ENCODE measurements around the gene NTSR1. TPM values are rescaled to one million over a fixed set of nuclear protein-coding genes. Genes with fewer than 3 reads are reported as not detected.

Gene NTSR1
- total RNA-seq, 1 experiment from 2014 or later: 15.9 TPM

GRCh38 chr20:62797671-62798532 lies 89.3 kb downstream of the NTSR1 start:
- ChIA-PET POLR2A (ENCODE audit: low non-redundant PET) (no interaction called here), CTCF (no interaction called here)
- Histone ChIP-seq H3K27ac (ENCODE audit: low read depth, low read length, poor library complexity, severe bottlenecking) (peak overlapping the region; percentile 45), H3K4me1 (ENCODE audit: insufficient read depth, low read length, poor library complexity, severe bottlenecking) (peaks cover 21% of the 10 kb centered on the region), H3K9me3 (ENCODE audit: low read depth, low read length, poor library complexity, severe bottlenecking) (no peaks in the 10 kb centered on the region), H3K36me3 (ENCODE audit: insufficient read depth, low read length, poor library complexity, severe bottlenecking) (peaks cover 37% of the 10 kb centered on the region), H3K4me3 (ENCODE audit: low read depth, low read length, poor library complexity, severe bottlenecking) (peak overlapping the region; percentile 45), H3K27me3 (replicated peaks; ENCODE audit: insufficient read depth, low read depth, low read length, poor library complexity) (no peaks in the 10 kb centered on the region)
- BruUV-seq (replicated peaks): no TSS peak
- intact Hi-C loops (cut with micrococcal nuclease; ENCODE audit: unreplicated experiment): no loop called here
- no peak for TF ChIP-seq EZH2 (IDR thresholded peaks at IDR 0.05; ENCODE audit: borderline replicate concordance, low read depth, low read length, poor library complexity, severe bottlenecking)
- TF ChIP-seq CTCF (conservative IDR thresholded peaks at IDR 0.05; ENCODE audit: low read depth, low read length): no peak
- DNase-seq (ENCODE audit: low spot score): no peak

- Histone ChIP-seq H3K27me3 (replicated peaks; ENCODE audit: insufficient read depth, low read depth, low read length, poor library complexity) (no peaks in the 10 kb centered on the region), H3K9me3 (ENCODE audit: low read depth, low read length, poor library complexity, severe bottlenecking) (no peaks in the 10 kb centered on the region), H3K4me3 (ENCODE audit: low read depth, low read length, poor library complexity, severe bottlenecking) (no peak overlapping the region), H3K4me1 (ENCODE audit: insufficient read depth, low read length, poor library complexity, severe bottlenecking) (peaks cover 17% of the 10 kb centered on the region), H3K27ac (ENCODE audit: low read depth, low read length, poor library complexity, severe bottlenecking) (no peak overlapping the region), H3K36me3 (ENCODE audit: insufficient read depth, low read length, poor library complexity, severe bottlenecking) (peaks cover 37% of the 10 kb centered on the region)
- TF ChIP-seq CTCF (conservative IDR thresholded peaks at IDR 0.05; ENCODE audit: low read depth, low read length): no peak
- no peak for TF ChIP-seq EZH2 (IDR thresholded peaks at IDR 0.05; ENCODE audit: borderline replicate concordance, low read depth, low read length, poor library complexity, severe bottlenecking)
- POLR2A ChIA-PET (ENCODE audit: low non-redundant PET): no interaction called here
- no peak for DNase-seq (ENCODE audit: low spot score)
- no TSS peak for BruUV-seq (replicated peaks)
- CTCF ChIA-PET: no interaction called here
- intact Hi-C loops (cut with micrococcal nuclease; ENCODE audit: unreplicated experiment): no loop called here
Observed at GRCh38 chr20:62799036-62799435, 90.4 kb downstream of the NTSR1 start.

DNA sequence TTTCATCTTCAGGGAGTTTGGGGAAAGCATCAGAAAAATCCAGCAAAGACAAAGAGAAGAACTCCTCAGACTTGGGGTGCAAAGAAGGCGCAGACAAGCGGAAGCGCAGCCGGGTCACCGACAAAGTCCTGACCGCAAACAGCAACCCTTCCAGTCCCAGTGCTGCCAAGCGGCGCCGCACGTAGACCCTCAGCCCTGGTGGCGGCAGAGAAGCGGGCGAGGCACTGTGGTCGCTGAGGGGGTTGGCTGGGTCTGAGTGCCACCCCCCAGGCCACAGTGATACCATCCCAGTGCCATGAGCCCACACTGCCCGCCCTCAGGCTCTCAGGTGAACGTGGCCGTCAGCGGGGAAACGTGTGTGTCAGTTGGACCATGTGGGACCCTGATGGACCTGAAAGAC lies 90.8 kb downstream of the NTSR1 start:
- Histone ChIP-seq H3K27ac (ENCODE audit: low read depth, low read length, poor library complexity, severe bottlenecking) (no peak overlapping the region), H3K4me1 (ENCODE audit: insufficient read depth, low read length, poor library complexity, severe bottlenecking) (peaks cover 20% of the 10 kb centered on the region), H3K4me3 (ENCODE audit: low read depth, low read length, poor library complexity, severe bottlenecking) (no peak overlapping the region), H3K9me3 (ENCODE audit: low read depth, low read length, poor library complexity, severe bottlenecking) (no peaks in the 10 kb centered on the region), H3K36me3 (ENCODE audit: insufficient read depth, low read length, poor library complexity, severe bottlenecking) (peaks cover 37% of the 10 kb centered on the region), H3K27me3 (replicated peaks; ENCODE audit: insufficient read depth, low read depth, low read length, poor library complexity) (no peaks in the 10 kb centered on the region)
- DNase-seq (ENCODE audit: low spot score): no peak
- TF ChIP-seq EZH2 (IDR thresholded peaks at IDR 0.05; ENCODE audit: borderline replicate concordance, low read depth, low read length, poor library complexity, severe bottlenecking): no peak
- TF ChIP-seq CTCF (conservative IDR thresholded peaks at IDR 0.05; ENCODE audit: low read depth, low read length): no peak
- intact Hi-C loops (cut with micrococcal nuclease; ENCODE audit: unreplicated experiment): no loop called here
- ChIA-PET POLR2A (ENCODE audit: low non-redundant PET) (no interaction called here), CTCF (no interaction called here)
- TSS peak; percentile 32 for BruUV-seq (replicated peaks)
